ENCODE results near the gene MECP2. TPM values are rescaled to one million over a fixed set of nuclear protein-coding genes. Genes with fewer than 3 reads are reported as not detected.

MECP2 gene
- total and polyA plus RNA-seq, 7 donors, result 27.6 to 54.4 (median 35.5) TPM

- Histone ChIP-seq H3K36me3 (ENCODE audit: insufficient read depth in 1 of 2, low read depth in 1 of 2) (peaks cover 3 to 9% of the 10 kb centered on the region in 2 donors), H3K9me3 (no peaks in the 10 kb centered on the region), H3K4me3 (no peak overlapping the region), H3K4me1 (peaks cover 3% of the 10 kb centered on the region), H3K27ac (peak overlapping the region; percentile 17), H3K27me3 (ENCODE audit: insufficient read depth in 3 of 3, low read length in 2 of 3) (peaks cover 0 to 23% (median 0%) of the 10 kb centered on the region in 3 donors)
- DNase-seq (peak in 1 of 2 donors; percentile 32), ATAC-seq (peak in 1 of 4 donors; percentile 29)
- WGBS, 3 donors, result 63 to 73% (median 64%) methylated on average over 6 to 8 of the region's 8 CpGs
- intact Hi-C loops (cut with DNase I), result no loop called here
- no peak for TF ChIP-seq CTCF (IDR thresholded peaks at IDR 0.05)
Measured at GRCh38 chrX:154025230-154025629, 72.3 kb downstream of the MECP2 start.

- no peak overlapping the region for H3K4me3 ChIP-seq
- intact Hi-C loops (cut with DNase I), result no loop called here
- H3K9me3 ChIP-seq, result no peaks in the 10 kb centered on the region
- peaks cover 0 to 25% (median 0%) of the 10 kb centered on the region in 3 donors for H3K27me3 ChIP-seq (ENCODE audit: insufficient read depth in 3 of 3, low read length in 2 of 3)
- ATAC-seq, result no peak
- H3K27ac ChIP-seq, result no peak overlapping the region
- whole genome bisulfite sequencing, 3 donors, result 85 to 92% (median 89%) methylated on average over 13 to 15 of the region's 15 CpGs
- DNase-seq, result peak in 1 of 2 donors; percentile 45
- H3K36me3 ChIP-seq (ENCODE audit: insufficient read depth in 1 of 2, low read depth in 1 of 2), result peaks cover 3 to 5% of the 10 kb centered on the region in 2 donors
- peaks cover 3% of the 10 kb centered on the region for H3K4me1 ChIP-seq
- TF ChIP-seq CTCF (IDR thresholded peaks at IDR 0.05), result no peak
Measured at GRCh38 chrX:154024271-154024670, 73.2 kb downstream of the MECP2 start.

GRCh38 chrX:154023276-154024000, 74.1 kb downstream of the MECP2 start:
- H3K27ac ChIP-seq, result no peak overlapping the region
- intact Hi-C loops (cut with DNase I), result no loop called here
- TF ChIP-seq CTCF (IDR thresholded peaks at IDR 0.05), result no peak
- H3K36me3 ChIP-seq (ENCODE audit: insufficient read depth in 1 of 2, low read depth in 1 of 2), result peaks cover 2 to 5% of the 10 kb centered on the region in 2 donors
- H3K27me3 ChIP-seq (ENCODE audit: insufficient read depth in 3 of 3, low read length in 2 of 3), result peaks cover 0 to 25% (median 0%) of the 10 kb centered on the region in 3 donors
- H3K9me3 ChIP-seq, result no peaks in the 10 kb centered on the region
- 63 to 79% (median 74%) methylated on average over 15 to 27 of the region's 27 CpGs for WGBS, 3 donors
- DNase-seq (no peak), ATAC-seq (no peak)
- H3K4me1 ChIP-seq, result peaks cover 3% of the 10 kb centered on the region
- H3K4me3 ChIP-seq, result no peak overlapping the region

DNA sequence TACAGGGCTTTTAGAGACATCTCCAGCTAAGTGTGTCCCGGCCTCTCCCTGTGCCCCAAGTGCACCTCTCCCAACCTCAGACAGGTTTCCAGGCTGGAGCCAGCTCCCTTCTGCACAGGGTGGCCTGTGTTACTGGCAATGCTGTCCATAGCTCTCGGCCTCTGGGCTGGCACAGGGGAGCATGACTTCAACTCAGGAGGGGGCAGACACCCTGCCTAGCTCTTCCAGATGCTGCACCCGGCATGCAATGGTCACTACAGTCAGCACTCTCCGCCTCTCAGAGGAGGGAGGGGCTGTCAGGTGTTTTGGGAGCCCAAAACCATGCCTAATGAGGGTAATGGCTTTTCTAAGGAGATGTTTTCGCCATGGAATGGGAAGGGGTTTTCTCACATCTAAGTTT, 75.4 kb downstream of the MECP2 start:
- Histone ChIP-seq H3K4me3 (no peak overlapping the region), H3K9me3 (no peaks in the 10 kb centered on the region), H3K27me3 (ENCODE audit: insufficient read depth in 3 of 3, low read length in 2 of 3) (peaks cover 0 to 28% (median 0%) of the 10 kb centered on the region in 3 donors), H3K4me1 (peaks cover 3% of the 10 kb centered on the region), H3K27ac (no peak overlapping the region), H3K36me3 (ENCODE audit: insufficient read depth in 1 of 2, low read depth in 1 of 2) (peaks cover 0 to 13% of the 10 kb centered on the region in 2 donors)
- ATAC-seq (peak in 1 of 4 donors; percentile 14), DNase-seq (no peak)
- WGBS, 3 donors, result 56 to 74% (median 58%) methylated on average over 4 to 5 of the region's 5 CpGs
- intact Hi-C loops (cut with DNase I), result no loop called here
- no peak for TF ChIP-seq CTCF (IDR thresholded peaks at IDR 0.05)

Measured in psoas muscle (tissue), 8 donors.